ENCODE measurements around the gene CCT4.

- TF ChIP-seq CTCF (IDR thresholded peaks at IDR 0.05) (no peak), POLR2A (IDR thresholded peaks at IDR 0.05) (no peak)
Measured at GRCh38 chr2:61922714-61923113, 34.3 kb upstream of the CCT4 start.
